NCI-H510A treated with DMSO at 0.1 percent for 48 hours (cell line): Measurements from ENCODE around the gene JAK2.
A peak's percentile ranks its signal among the peaks of the same experiment; 100 is the strongest.
"Not testable (repeated sequence)": the region's sequence is repeated elsewhere in the genome, so short reads cannot be mapped to it uniquely, and the experiment has no call there.

Experiments
- DNase-seq: peaks from one replicate; lab custom pipeline; 2025; lab: John Stamatoyannopoulos, UW

JAK2 gene

GRCh38 chr9:4980086-4980727 lies 4.9 kb upstream of the JAK2 start:
- no peak for DNase-seq

GRCh38 chr9:4982721-4983482 lies 2.2 kb upstream of the JAK2 start:
- DNase-seq, result no peak

- DNase-seq, result no peak
Observed at GRCh38 chr9:4983601-4984165, 1.4 kb upstream of the JAK2 start.

GRCh38 chr9:4984171-4984620 lies 876 bp upstream of the JAK2 start:
- DNase-seq, result peak; percentile 48

- DNase-seq, result peak; percentile 10
Observed at GRCh38 chr9:4985386-4986266, 554 bp downstream of the JAK2 start.

- DNase-seq, result no peak
Observed at GRCh38 chr9:4986296-4986695, 1.2 kb downstream of the JAK2 start.

GRCh38 chr9:4986783-4987182 lies 1.7 kb downstream of the JAK2 start:
- DNase-seq, result no peak

- DNase-seq, result peak; percentile 64
Observed at GRCh38 chr9:4987961-4988421, 2.9 kb downstream of the JAK2 start.

- no peak for DNase-seq
Observed at GRCh38 chr9:4992872-4993271, 7.8 kb downstream of the JAK2 start.

- DNase-seq, result peak; percentile 28
Observed at GRCh38 chr9:4994166-4994890, 9.3 kb downstream of the JAK2 start.

- DNase-seq, result no peak
Observed at GRCh38 chr9:4997196-4997595, 12.1 kb downstream of the JAK2 start.

- DNase-seq, result no peak
Observed at GRCh38 chr9:4997631-4998030, 12.6 kb downstream of the JAK2 start.

GRCh38 chr9:5002811-5003210 lies 17.7 kb downstream of the JAK2 start:
- DNase-seq, result no peak

GRCh38 chr9:5004481-5004880 lies 19.4 kb downstream of the JAK2 start:
- no peak for DNase-seq

- DNase-seq, result no peak
Observed at GRCh38 chr9:5008202-5008601, 23.1 kb downstream of the JAK2 start.

- DNase-seq, result no peak
Observed at GRCh38 chr9:5013374-5013773, 28.3 kb downstream of the JAK2 start.

- DNase-seq, result no peak
Observed at GRCh38 chr9:5015934-5016333, 30.9 kb downstream of the JAK2 start.

- no peak for DNase-seq
Observed at GRCh38 chr9:5025416-5025815, 40.3 kb downstream of the JAK2 start.

- not testable (repeated sequence) for DNase-seq
Observed at GRCh38 chr9:5031941-5032340, 46.9 kb downstream of the JAK2 start.

GRCh38 chr9:5040730-5041389 lies 55.8 kb downstream of the JAK2 start:
- DNase-seq, result no peak
